Measurements from ENCODE around the gene LIPM.

DNA sequence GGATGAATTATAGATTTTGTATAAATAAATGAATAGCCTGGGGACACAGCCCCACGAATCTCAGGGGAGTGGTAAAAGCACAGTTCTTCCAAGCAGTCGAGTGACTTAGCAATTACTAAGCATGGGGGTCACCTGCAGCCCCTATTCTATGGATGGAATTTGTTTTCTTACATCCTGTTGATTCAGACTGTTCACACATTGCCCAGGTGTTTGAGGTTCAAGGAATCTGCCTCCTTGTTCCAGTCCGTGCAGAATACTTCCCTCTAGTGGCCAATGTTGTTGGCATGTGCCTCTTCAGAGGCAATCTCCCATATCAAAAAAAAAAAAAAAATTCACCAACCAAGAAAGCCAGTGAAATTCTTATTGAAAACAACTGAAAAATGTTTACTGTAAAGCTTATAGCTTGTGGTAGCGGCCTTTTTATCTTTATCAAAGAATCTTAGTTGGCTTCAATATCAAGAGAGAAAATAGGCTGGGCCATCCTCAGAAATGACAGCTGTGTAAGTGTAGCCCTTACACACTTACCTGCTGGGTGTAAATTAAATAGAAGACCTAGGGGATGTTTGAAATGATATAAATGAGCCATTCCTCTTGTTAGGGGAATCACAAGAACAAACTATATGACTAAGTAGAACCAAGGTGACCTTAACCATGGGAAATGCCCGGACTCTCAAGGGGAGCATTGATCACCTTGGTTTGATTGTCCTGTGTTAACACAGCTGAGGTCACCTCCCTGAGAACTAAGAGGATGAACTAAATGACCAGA lies 7.8 kb downstream of the LIPM start:
- TF ChIP-seq, protein P1, sequence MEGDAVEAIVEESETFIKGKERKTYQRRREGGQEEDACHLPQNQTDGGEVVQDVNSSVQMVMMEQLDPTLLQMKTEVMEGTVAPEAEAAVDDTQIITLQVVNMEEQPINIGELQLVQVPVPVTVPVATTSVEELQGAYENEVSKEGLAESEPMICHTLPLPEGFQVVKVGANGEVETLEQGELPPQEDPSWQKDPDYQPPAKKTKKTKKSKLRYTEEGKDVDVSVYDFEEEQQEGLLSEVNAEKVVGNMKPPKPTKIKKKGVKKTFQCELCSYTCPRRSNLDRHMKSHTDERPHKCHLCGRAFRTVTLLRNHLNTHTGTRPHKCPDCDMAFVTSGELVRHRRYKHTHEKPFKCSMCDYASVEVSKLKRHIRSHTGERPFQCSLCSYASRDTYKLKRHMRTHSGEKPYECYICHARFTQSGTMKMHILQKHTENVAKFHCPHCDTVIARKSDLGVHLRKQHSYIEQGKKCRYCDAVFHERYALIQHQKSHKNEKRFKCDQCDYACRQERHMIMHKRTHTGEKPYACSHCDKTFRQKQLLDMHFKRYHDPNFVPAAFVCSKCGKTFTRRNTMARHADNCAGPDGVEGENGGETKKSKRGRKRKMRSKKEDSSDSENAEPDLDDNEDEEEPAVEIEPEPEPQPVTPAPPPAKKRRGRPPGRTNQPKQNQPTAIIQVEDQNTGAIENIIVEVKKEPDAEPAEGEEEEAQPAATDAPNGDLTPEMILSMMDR (IDR thresholded peaks at IDR 0.05; ENCODE audit: borderline replicate concordance, extremely low read depth, low read length, poor library complexity, severe bottlenecking) = peak; percentile 79
- no peak for TF ChIP-seq EZH2 (IDR thresholded peaks at IDR 0.05; ENCODE audit: borderline replicate concordance, low read depth, low read length, severe bottlenecking)
